Stimulated activated memory B cell treated with anti-CD40 and anti-IgM and Interleukin-4, amounts not matched to agents 10 μg/mL and 1 μg/mL and 100 μg/mL, for 72 hours (primary cell): ENCODE results near the gene KLF13.
"Not testable (repeated sequence)": the region's sequence is repeated elsewhere in the genome, so short reads cannot be mapped to it uniquely, and the experiment has no call there.

Experiments
- ATAC-seq: fragments of 150-1000 bp; cut with Tn5 transposase; 2 replicates; pipeline ENCODE4 v1.10.0; 2021
- H3K27ac Mint-ChIP-seq: one replicate; pipeline ENCODE4 v1.8.0; 2022; ENCODE audit warnings: mild to moderate bottlenecking, mixed read lengths
- H3K27me3 Mint-ChIP-seq: one replicate; pipeline ENCODE4 v1.8.0; 2022; ENCODE audit warnings: mixed read lengths
- H3K36me3 Mint-ChIP-seq: one replicate; pipeline ENCODE4 v1.8.0; 2022; ENCODE audit warnings: mixed read lengths
- H3K4me1 Mint-ChIP-seq: one replicate; pipeline ENCODE4 v1.8.0; 2022; ENCODE audit warnings: mixed read lengths
- H3K4me3 Mint-ChIP-seq: one replicate; pipeline ENCODE4 v1.8.0; 2022; ENCODE audit warnings: mild to moderate bottlenecking, moderate library complexity, mixed read lengths
- H3K9me3 Mint-ChIP-seq: one replicate; pipeline ENCODE4 v1.8.0; 2022; ENCODE audit warnings: mixed read lengths

Gene KLF13

GRCh38 chr15:31352911-31353811, 26.5 kb downstream of the KLF13 start:
- Mint-ChIP-seq H3K27ac (peak overlapping the region; percentile 91), H3K9me3 (no peaks in the 10 kb centered on the region), H3K36me3 (peaks cover 50% of the 10 kb centered on the region), H3K27me3 (no peaks in the 10 kb centered on the region), H3K4me1 (peaks cover 96% of the 10 kb centered on the region), H3K4me3 (peak overlapping the region; percentile 74)
- ATAC-seq: peak; percentile 90

GRCh38 chr15:31353931-31354330, 27.3 kb downstream of the KLF13 start:
- Mint-ChIP-seq H3K4me1 (peaks cover 99% of the 10 kb centered on the region), H3K27ac (peak overlapping the region; percentile 91), H3K4me3 (peak overlapping the region; percentile 9), H3K27me3 (no peaks in the 10 kb centered on the region), H3K9me3 (no peaks in the 10 kb centered on the region), H3K36me3 (peaks cover 52% of the 10 kb centered on the region)
- no peak for ATAC-seq

GRCh38 chr15:31356097-31356496, 29.5 kb downstream of the KLF13 start:
- peak overlapping the region; percentile 32 for H3K4me3 Mint-ChIP-seq
- not testable (repeated sequence) for H3K27me3 Mint-ChIP-seq, H3K9me3 Mint-ChIP-seq, ATAC-seq
- peaks cover 39% of the 10 kb centered on the region for H3K36me3 Mint-ChIP-seq
- peaks cover 99% of the 10 kb centered on the region for H3K4me1 Mint-ChIP-seq
- H3K27ac Mint-ChIP-seq: peak overlapping the region; percentile 74

- H3K27me3 Mint-ChIP-seq: no peaks in the 10 kb centered on the region
- peak overlapping the region; percentile 74 for H3K27ac Mint-ChIP-seq
- no peak for ATAC-seq
- peaks cover 32% of the 10 kb centered on the region for H3K36me3 Mint-ChIP-seq
- H3K4me1 Mint-ChIP-seq: peaks cover 99% of the 10 kb centered on the region
- peak overlapping the region; percentile 70 for H3K4me3 Mint-ChIP-seq
- no peaks in the 10 kb centered on the region for H3K9me3 Mint-ChIP-seq
These were observed 30.5 kb downstream of the KLF13 start for GRCh38 chr15:31357148-31357547.

GRCh38 chr15:31358163-31358562, 31.5 kb downstream of the KLF13 start:
- peak overlapping the region; percentile 0 for H3K4me3 Mint-ChIP-seq
- peaks cover 37% of the 10 kb centered on the region for H3K36me3 Mint-ChIP-seq

GRCh38 chr15:31358957-31359701, 32.5 kb downstream of the KLF13 start:
- H3K4me3 Mint-ChIP-seq: no peak overlapping the region
- peaks cover 37% of the 10 kb centered on the region for H3K36me3 Mint-ChIP-seq
- peaks cover 99% of the 10 kb centered on the region for H3K4me1 Mint-ChIP-seq
- H3K27me3 Mint-ChIP-seq: no peaks in the 10 kb centered on the region
- H3K27ac Mint-ChIP-seq: peak overlapping the region; percentile 74
- no peaks in the 10 kb centered on the region for H3K9me3 Mint-ChIP-seq
- ATAC-seq: no peak

More at GRCh38 chr15:31358163-31358562, 31.5 kb downstream of the KLF13 start:
- Mint-ChIP-seq H3K27me3 (no peaks in the 10 kb centered on the region), H3K9me3 (no peaks in the 10 kb centered on the region), H3K27ac (peak overlapping the region; percentile 74), H3K4me1 (peaks cover 99% of the 10 kb centered on the region)
- no peak for ATAC-seq

GRCh38 chr15:31359702-31360111, 33.1 kb downstream of the KLF13 start:
- H3K36me3 Mint-ChIP-seq: peaks cover 35% of the 10 kb centered on the region
- no peaks in the 10 kb centered on the region for H3K9me3 Mint-ChIP-seq
- no peak for ATAC-seq
- peaks cover 100% of the 10 kb centered on the region for H3K4me1 Mint-ChIP-seq
- H3K27me3 Mint-ChIP-seq: no peaks in the 10 kb centered on the region
- peak overlapping the region; percentile 27 for H3K4me3 Mint-ChIP-seq
- peak overlapping the region; percentile 74 for H3K27ac Mint-ChIP-seq

GRCh38 chr15:31360158-31360561, 33.5 kb downstream of the KLF13 start:
- Mint-ChIP-seq H3K36me3 (peaks cover 31% of the 10 kb centered on the region), H3K4me3 (peak overlapping the region; percentile 27), H3K27ac (peak overlapping the region; percentile 74), H3K9me3 (no peaks in the 10 kb centered on the region), H3K27me3 (no peaks in the 10 kb centered on the region), H3K4me1 (peaks cover 100% of the 10 kb centered on the region)
- ATAC-seq: no peak

- Mint-ChIP-seq H3K9me3 (no peaks in the 10 kb centered on the region), H3K4me1 (peaks cover 100% of the 10 kb centered on the region), H3K27ac (peak overlapping the region; percentile 74), H3K27me3 (no peaks in the 10 kb centered on the region), H3K36me3 (peaks cover 21% of the 10 kb centered on the region), H3K4me3 (peak overlapping the region; percentile 62)
- peak; percentile 89 for ATAC-seq
These were observed 34.5 kb downstream of the KLF13 start for GRCh38 chr15:31360843-31361763.

GRCh38 chr15:31361764-31362515, 35.3 kb downstream of the KLF13 start:
- Mint-ChIP-seq H3K4me1 (peaks cover 100% of the 10 kb centered on the region), H3K27ac (peak overlapping the region; percentile 74), H3K36me3 (peaks cover 14% of the 10 kb centered on the region), H3K27me3 (no peaks in the 10 kb centered on the region), H3K9me3 (no peaks in the 10 kb centered on the region), H3K4me3 (peak overlapping the region; percentile 62)
- no peak for ATAC-seq

- H3K4me1 Mint-ChIP-seq: peaks cover 100% of the 10 kb centered on the region
- H3K27me3 Mint-ChIP-seq: no peaks in the 10 kb centered on the region
- no peak overlapping the region for H3K4me3 Mint-ChIP-seq
- no peak for ATAC-seq
- peak overlapping the region; percentile 74 for H3K27ac Mint-ChIP-seq
- H3K9me3 Mint-ChIP-seq: no peaks in the 10 kb centered on the region
- peaks cover 12% of the 10 kb centered on the region for H3K36me3 Mint-ChIP-seq
These were observed 36.3 kb downstream of the KLF13 start for GRCh38 chr15:31362886-31363285.

GRCh38 chr15:31364301-31365031, 37.8 kb downstream of the KLF13 start:
- peaks cover 100% of the 10 kb centered on the region for H3K4me1 Mint-ChIP-seq
- H3K27me3 Mint-ChIP-seq: no peaks in the 10 kb centered on the region
- H3K36me3 Mint-ChIP-seq: peaks cover 13% of the 10 kb centered on the region
- H3K27ac Mint-ChIP-seq: peak overlapping the region; percentile 74
- no peak overlapping the region for H3K4me3 Mint-ChIP-seq
- ATAC-seq: no peak
- no peaks in the 10 kb centered on the region for H3K9me3 Mint-ChIP-seq

- Mint-ChIP-seq H3K27me3 (no peaks in the 10 kb centered on the region), H3K36me3 (peaks cover 17% of the 10 kb centered on the region), H3K9me3 (no peaks in the 10 kb centered on the region), H3K27ac (peak overlapping the region; percentile 74), H3K4me1 (peaks cover 100% of the 10 kb centered on the region), H3K4me3 (peak overlapping the region; percentile 61)
- no peak for ATAC-seq
These were observed 38.5 kb downstream of the KLF13 start for GRCh38 chr15:31365032-31365654.
